Esophagus muscularis mucosa (tissue), 4 donors: ENCODE results near the gene SULT1A2.
"Not testable (repeated sequence)": the region's sequence is repeated elsewhere in the genome, so short reads cannot be mapped to it uniquely, and the experiment has no call there.

ENCODE experiments used
- CTCF ChIP-seq, 3 experiments: fragments of 200-600 bp in 2 of 3; fragments of 450-650 bp in 1 of 3; sonication (generic) in 2 of 3; IDR thresholded peaks; one replicate each; pipeline ENCODE4 v1.5.1; 2017 to 2019; ENCODE audit warnings: antibody characterized with exemption in 3 of 3, mild to moderate bottlenecking in 2 of 3, moderate library complexity in 1 of 3
- EP300 ChIP-seq: sonication (generic); formaldehyde crosslinking; IDR thresholded peaks from one replicate; pipeline ENCODE4 v1.6.1; 2017; ENCODE audit warnings: antibody characterized with exemption
- POLR2A ChIP-seq: fragments of 450-650 bp; IDR thresholded peaks from one replicate; pipeline ENCODE4 v1.6.1; 2017; ENCODE audit warnings: antibody characterized with exemption, moderate library complexity, mild to moderate bottlenecking, low read depth
- POLR2AphosphoS5 ChIP-seq, 2 donors: sonication (generic); formaldehyde crosslinking; IDR thresholded peaks; one replicate each; pipeline ENCODE4 v1.6.1; 2017; ENCODE audit warnings: antibody characterized with exemption in 2 of 2

DNA sequence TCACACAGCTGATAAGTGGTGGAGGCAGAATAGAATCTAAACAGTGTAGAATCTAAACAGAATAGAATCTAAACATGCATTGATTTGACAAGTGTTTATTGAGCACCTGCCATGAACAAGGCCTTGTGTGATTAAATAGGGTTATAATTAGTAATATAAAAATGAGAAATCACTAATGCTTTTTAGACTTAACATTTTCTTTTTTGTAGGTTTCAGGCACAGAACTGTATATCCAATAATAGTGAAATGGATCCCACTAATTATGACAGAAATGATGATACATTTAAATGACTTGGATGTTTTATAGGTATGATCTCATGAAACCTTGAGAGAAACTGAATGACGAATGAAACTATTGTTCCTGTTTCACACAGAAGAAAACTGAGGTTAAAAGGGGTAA, 40.9 kb upstream of the SULT1A2 start, which contains the start of gene NPIPB8:
- not testable (repeated sequence) for TF ChIP-seq CTCF (IDR thresholded peaks at IDR 0.05); POLR2A; POLR2AphosphoS5 (IDR thresholded peaks at IDR 0.05); EP300
